ENCODE results near the gene RTN4RL2.

RTN4RL2 gene

DNA sequence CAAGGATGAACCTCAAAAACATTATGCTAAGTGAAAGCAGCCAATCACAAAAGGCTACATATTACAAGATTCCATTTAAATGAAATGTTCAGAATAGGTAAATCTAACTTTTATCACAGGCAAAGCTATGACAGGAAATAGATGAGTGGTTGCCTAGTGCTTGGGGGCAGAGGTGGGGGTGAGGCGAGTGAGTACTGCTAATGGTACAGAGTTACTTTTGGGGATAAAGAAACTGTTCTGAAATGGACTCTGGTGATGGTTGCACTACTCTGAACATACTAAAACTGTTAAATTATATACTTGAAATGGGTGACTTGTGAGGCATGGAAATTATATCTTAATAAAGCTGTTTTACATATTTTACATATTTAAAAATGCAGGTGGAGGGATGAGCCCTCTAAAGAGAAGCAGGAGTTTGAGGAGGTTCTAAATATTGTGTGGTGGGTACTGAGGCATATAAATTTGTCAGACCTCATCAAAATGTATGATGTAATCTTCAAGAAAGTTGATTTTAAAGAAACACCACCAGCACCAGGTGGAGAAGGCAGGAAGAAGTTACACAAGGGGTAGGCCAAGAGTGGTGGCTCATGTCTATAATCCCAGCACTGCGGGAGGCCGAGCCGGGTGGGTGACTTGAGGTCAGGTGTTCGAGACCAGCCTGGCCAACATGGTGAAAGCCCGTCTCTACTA, 51.6 kb downstream of the RTN4RL2 start:
- Mint-ChIP-seq H3K36me3 (peaks cover 11% of the 10 kb centered on the region), H3K27ac (peak overlapping the region; percentile 72), H3K9me3 (no peaks in the 10 kb centered on the region), H3K4me3 (no peak overlapping the region), H3K4me1 (peaks cover 17% of the 10 kb centered on the region)
- DNase-seq (ENCODE audit: low spot score in 2 of 2) (no peak), ATAC-seq (no peak)

DNA sequence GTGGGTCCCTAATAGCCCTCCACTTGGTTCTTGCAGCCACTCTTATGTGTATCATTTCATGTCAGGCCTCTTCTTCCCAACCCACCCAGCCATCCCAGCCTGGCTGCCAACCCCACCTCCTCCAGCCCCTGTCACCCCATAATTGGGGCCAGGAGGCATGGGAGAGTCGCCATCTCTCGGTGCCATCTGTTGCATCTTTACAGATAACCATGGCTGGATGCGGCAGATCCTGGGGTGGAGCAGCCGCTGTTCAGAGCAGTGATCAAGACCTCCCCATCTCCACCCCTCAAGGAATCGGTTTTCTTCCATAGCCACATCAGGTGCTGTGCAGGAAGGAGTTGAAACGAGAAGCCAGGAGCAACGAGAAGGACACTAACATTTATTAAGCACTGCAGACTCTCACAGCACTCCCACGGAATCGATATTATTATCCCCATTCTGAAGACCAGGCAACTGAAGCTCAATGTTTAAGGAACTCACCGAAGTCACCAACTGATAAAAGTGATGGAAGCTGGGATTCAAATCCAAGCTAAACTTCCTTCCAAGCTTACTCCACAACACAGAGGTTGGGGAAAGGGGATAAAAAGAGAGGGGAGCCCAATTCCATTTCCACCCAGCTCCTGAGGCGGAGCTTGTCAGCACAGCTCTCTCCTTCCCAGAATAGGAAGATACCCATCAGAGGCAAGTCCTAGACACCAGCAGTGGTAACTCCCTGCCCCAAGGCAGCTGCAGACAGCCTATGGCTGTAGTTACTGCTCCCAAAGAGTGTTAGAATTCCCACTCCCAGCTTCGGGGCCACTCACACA, 52.5 kb downstream of the RTN4RL2 start:
- Mint-ChIP-seq H3K27ac (peak overlapping the region; percentile 13), H3K9me3 (no peaks in the 10 kb centered on the region), H3K36me3 (peaks cover 5% of the 10 kb centered on the region), H3K4me3 (peak overlapping the region; percentile 96), H3K4me1 (peaks cover 17% of the 10 kb centered on the region)
- ATAC-seq = no peak
- no peak for DNase-seq (ENCODE audit: low spot score in 2 of 2)

- H3K9me3 Mint-ChIP-seq = no peaks in the 10 kb centered on the region
- DNase-seq (ENCODE audit: low spot score in 2 of 2) = no peak
- no peaks in the 10 kb centered on the region for H3K36me3 Mint-ChIP-seq
- no peak for ATAC-seq
- H3K27ac Mint-ChIP-seq = peak overlapping the region; percentile 13
- H3K4me1 Mint-ChIP-seq = peaks cover 17% of the 10 kb centered on the region
- peak overlapping the region; percentile 96 for H3K4me3 Mint-ChIP-seq
Measured at GRCh38 chr11:57513452-57513795, 53.1 kb downstream of the RTN4RL2 start.

GRCh38 chr11:57513911-57514537, 53.7 kb downstream of the RTN4RL2 start:
- ATAC-seq (peak; percentile 55), DNase-seq (ENCODE audit: low spot score in 2 of 2) (peak in 1 of 2 donors; percentile 66)
- Mint-ChIP-seq H3K36me3 (no peaks in the 10 kb centered on the region), H3K27ac (peak overlapping the region; percentile 95), H3K4me3 (peak overlapping the region; percentile 96), H3K4me1 (peaks cover 17% of the 10 kb centered on the region), H3K9me3 (no peaks in the 10 kb centered on the region)

GRCh38 chr11:57514538-57515331, 54.4 kb downstream of the RTN4RL2 start:
- no peaks in the 10 kb centered on the region for H3K36me3 Mint-ChIP-seq
- ATAC-seq = peak; percentile 64
- DNase-seq (ENCODE audit: low spot score in 2 of 2) = peak; percentile 30 to 76

GRCh38 chr11:57515332-57516060, 55.2 kb downstream of the RTN4RL2 start, which contains the start of gene SLC43A1:
Gene SLC43A1 (minus strand): TSS chr11:57515702. CDS start chr11:57514111, 1,591 bp downstream.
- Mint-ChIP-seq H3K27ac (peak within 1 kb of the TSS; percentile 95), H3K9me3 (no peaks in the 10 kb centered on the region), H3K4me1 (peaks cover 8% of the 10 kb centered on the region), H3K36me3 (no peaks in the 10 kb centered on the region), H3K4me3 (peak within 1 kb of the TSS; percentile 96)
- ATAC-seq (peak; percentile 60), DNase-seq (ENCODE audit: low spot score in 2 of 2) (peak; percentile 20 to 71)

More at GRCh38 chr11:57514538-57515331, 54.4 kb downstream of the RTN4RL2 start:
- no peaks in the 10 kb centered on the region for H3K9me3 Mint-ChIP-seq
- H3K27ac Mint-ChIP-seq = peak overlapping the region; percentile 95
- H3K4me1 Mint-ChIP-seq = peaks cover 10% of the 10 kb centered on the region
- H3K4me3 Mint-ChIP-seq = peak overlapping the region; percentile 96

DNA sequence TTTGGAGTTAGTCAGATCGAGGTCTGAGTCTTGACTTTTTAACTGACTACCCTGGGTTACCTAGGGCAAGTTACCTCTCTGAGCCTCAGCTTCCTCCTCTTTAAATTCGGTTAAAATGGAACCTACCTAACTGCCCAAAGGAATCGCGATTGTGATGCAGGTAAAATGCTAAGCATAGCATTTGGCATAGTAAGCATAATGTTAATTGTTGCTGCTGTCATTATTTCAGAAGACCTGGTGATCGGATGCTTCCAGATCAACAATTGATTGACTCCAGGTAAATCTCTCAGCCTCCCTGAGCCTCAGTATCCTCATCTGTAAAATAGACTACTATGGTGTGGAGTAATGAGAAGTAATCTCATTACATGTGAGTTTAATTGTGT, 55.7 kb downstream of the RTN4RL2 start:
- H3K36me3 Mint-ChIP-seq = no peaks in the 10 kb centered on the region
- no peak for DNase-seq (ENCODE audit: low spot score in 2 of 2)
- peaks cover 8% of the 10 kb centered on the region for H3K4me1 Mint-ChIP-seq
- ATAC-seq = no peak
- H3K27ac Mint-ChIP-seq = peak overlapping the region; percentile 95
- H3K4me3 Mint-ChIP-seq = peak overlapping the region; percentile 96
- no peaks in the 10 kb centered on the region for H3K9me3 Mint-ChIP-seq

GRCh38 chr11:57521116-57521515, 60.8 kb downstream of the RTN4RL2 start:
- Mint-ChIP-seq H3K4me3 (no peak overlapping the region), H3K27ac (no peak overlapping the region), H3K36me3 (no peaks in the 10 kb centered on the region), H3K9me3 (no peaks in the 10 kb centered on the region), H3K4me1 (no peaks in the 10 kb centered on the region)
- DNase-seq (ENCODE audit: low spot score in 2 of 2) (no peak), ATAC-seq (no peak)

GRCh38 chr11:57523419-57523818, 63.1 kb downstream of the RTN4RL2 start:
- no peaks in the 10 kb centered on the region for H3K9me3 Mint-ChIP-seq
- no peak for DNase-seq (ENCODE audit: low spot score in 2 of 2)
- no peak for ATAC-seq
- H3K36me3 Mint-ChIP-seq = peaks cover 15% of the 10 kb centered on the region
- peaks cover 9% of the 10 kb centered on the region for H3K4me1 Mint-ChIP-seq
- no peak overlapping the region for H3K27ac Mint-ChIP-seq
- no peak overlapping the region for H3K4me3 Mint-ChIP-seq

Data from stimulated activated effector memory CD8-positive, alpha-beta T cell treated with anti-CD3 and anti-CD28 coated beads, Interleukin-12 subunit alpha, Interleukin-12 subunit beta, amount 100 ng/mL, for 72 hours (primary cell).